Stimulated activated CD4-positive, alpha-beta T cell treated with anti-CD3 and anti-CD28 coated beads, Interleukin-15, amount 100 ng/mL, for 1 hour (primary cell): ENCODE results near the gene EXOC6B.

Experiments
- DNase-seq, 2 donors: peaks; one replicate each; pipeline ENCODE4 v3.0.0-alpha.2; 2020; ENCODE audit warnings: low read depth in 1 of 2, low spot score in 1 of 2

Gene EXOC6B

DNA sequence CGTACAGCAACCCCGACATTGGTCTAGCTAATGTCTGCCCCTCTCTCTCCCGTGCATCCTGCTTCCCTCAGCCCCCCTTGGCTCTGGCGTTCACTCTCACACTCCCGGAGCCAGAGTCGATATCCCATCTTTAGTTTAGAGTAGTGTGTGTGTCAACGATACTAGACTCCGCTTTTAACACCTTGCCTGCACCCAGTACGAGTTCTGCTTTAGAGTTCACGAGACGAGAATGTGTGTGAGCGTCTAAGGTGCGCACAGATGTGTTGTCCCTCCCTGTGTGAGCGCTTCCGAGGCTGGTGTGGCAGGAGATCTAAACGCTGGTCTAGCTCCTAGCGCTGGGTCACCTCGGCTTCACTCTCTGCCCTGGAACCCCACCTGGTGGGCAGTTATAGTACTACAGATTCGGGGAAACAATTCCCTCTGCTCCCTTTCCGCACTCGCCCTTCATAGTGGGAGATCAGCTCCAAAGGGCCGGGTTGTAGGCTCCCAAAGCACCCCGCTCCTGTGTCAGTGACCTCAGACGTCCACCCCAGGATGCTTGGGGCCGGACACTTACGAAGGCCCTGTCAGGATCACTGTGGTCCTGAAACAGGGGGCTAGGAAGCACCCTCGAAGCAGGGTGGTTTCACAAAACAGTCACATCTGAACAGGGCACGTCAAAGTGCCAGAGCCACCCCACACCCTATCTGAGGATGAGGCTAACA lies 675.5 kb downstream of the EXOC6B start:
- peak; percentile 14 to 39 for DNase-seq

- DNase-seq, result no peak
Observed at GRCh38 chr2:72149556-72150156, 676.2 kb downstream of the EXOC6B start.

GRCh38 chr2:72148837-72149555 lies 676.8 kb downstream of the EXOC6B start:
- DNase-seq, result no peak

DNA sequence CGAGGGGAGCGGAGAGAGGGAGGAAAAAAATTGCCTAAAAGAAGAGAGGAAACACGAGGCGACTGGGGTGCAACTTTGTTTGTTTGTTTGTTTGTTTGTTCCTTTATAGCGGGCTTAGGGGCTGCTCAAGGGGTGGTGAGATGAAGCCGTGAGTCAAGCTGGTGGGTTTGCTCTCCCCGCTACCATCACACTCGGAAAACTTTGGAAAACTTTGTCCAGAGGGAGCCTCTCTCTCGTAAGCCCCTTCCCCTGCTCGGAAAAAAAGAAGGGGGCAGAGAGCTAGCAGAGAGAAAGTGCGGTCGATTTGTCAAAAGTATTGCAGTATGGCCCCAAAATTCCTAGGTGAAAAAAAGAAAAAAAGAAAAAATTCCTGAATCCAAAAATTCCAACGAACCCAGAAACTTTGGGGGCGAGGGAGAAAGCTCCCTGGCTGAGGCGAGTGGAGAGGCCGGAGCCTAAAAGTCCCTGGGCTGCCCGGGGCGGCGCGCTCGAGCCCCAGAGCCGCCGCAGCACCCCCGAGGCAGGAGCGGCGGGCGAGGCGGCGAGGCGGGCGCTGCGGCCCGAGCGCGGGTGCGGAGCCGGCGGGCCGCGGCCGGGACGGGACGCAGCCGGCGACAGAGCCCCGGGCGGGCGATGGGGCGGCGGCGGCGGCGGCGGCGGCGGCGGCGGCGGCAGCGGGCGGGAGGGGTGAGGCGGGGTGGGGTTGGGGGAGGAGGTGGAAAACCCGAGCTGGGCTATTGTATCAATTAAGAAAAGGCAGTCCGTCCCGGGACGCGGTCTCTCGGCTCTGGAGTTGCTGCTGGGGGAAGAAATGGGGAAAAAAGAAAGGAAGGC lies 677.6 kb downstream of the EXOC6B start:
- no peak for DNase-seq

DNA sequence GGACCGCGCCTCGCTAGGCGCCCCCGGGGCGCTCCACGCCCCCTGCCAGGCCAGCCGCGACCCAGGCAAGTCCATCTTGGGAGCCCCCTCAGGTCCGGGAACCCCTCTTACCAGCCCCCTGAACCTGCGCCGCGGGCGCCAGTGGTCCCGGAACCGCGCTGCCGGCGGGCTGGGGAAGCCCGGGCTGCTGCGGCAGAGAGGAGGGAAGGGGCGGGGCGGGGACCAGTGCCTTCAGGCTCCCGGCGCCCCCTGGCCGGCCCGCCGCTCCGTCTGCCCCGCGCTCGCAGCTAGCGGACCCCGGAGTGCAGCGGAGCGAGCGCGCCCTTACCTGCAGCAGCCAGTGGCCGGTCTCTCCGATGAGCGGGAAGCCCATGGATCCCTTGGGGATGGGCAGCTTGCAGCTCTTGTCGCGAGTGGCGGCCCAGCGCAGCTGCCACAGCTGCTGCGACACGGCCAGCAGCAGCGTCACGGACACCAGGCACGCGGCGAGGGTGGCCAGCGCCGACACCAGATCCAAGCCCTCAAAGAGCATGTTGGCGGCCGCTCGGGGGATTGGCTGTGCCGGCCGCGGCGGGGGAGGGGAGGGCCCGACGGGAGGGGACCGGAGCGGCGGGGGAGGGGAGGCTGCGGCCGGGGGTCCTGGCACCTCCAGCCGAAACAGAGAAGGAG lies 678.4 kb downstream of the EXOC6B start, which contains the start of gene CYP26B1:
Gene CYP26B1, minus strand, starts transcription at position 560 of the 669 bp plus-strand sequence. Its CDS starts 28 bp downstream, at position 532.
- DNase-seq, result no peak

DNA sequence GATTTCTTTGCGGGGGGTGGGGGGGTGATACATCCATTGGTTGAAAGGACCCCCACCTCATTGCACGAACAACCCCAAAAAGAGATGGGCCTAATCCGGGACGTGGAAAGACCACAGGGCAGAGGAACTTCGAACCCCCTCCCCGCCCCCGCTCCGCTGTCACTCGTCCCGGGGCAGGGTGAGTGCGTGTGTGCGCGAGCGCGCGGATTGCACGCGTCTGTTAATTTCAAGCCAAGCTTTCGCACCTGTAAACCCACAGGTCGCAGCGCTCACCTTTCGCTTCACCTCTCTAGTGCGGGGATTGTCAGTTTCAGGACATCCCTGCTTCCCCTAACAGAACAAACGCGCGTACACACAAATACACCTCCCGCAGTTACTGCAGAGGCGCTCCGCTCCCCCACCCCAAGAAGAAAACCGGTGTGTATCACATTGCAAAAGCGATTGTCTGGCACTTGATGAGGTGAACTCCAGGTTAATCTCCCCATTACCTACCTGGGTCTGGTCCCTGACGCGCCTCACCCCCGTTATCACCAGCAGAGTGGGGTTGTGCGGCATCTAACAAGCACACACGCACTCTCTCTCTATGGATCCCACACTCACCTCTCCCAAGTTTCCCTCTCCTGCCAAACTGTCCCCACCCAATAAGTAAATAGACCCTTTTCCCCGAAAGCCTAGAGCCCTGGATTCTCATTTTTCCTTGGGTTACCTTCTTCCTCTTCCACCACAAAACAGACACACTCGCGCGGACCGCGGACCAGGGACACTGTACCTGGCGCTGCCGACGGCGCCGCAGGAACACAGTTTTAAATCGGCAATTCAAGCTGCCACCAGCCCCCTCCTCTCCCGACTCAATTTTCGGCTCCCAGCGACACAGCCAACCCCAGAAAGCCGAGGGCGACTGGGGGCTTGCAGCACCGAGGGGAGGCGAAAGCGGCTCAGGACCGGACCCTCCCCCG lies 679.2 kb downstream of the EXOC6B start:
- no peak for DNase-seq

DNA sequence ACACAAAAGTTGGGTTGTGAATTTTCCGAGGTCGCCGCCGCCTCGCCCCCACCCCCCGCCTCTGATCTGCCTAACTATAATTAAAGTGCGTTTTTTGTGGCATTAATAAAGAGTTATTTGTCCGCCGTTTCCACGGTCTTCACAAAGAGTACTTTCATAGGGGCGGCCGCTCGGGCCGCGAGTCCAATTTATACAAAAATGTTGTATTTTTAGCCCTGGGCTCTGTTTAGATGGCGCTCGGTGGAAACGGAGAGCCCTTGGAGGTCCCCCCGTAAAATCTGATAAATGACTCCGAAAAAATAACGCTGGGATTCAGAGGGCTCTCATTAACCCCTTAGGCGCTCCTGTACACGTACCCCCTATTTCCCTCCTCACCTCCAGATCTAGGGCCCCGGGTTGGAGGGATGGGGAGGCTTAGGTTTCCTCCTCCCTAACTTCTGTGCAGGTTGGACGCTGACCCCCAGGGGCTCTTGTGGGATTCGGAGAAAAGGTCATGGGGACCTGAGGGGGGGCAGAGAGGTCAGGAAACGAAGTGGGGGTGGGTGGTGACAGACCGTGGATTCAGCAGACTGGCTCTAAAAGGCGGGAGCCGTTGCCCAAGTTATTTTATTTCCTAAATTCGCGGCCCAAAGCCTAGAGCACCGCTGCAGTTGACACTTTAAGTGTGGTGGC lies 680.0 kb downstream of the EXOC6B start:
- no peak for DNase-seq

DNA sequence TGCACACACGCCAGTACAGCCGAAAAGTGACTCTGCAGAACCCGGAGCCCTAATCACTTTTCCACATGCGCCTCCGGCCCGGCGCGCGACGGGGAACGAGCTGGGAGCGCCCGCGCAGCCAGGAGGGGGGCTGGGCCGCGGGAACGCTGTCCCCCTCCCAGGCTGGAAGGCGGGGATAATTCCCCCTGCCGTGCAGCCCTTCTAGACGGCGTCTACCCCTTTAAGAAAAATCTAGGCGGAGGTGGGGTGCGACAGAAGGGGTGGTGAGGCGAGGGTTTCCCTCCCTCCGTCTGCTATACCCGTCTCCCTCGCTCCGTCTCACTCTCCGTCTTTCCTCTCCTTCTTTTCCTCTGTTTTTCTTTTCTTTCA lies 680.6 kb downstream of the EXOC6B start:
- DNase-seq, result no peak

GRCh38 chr2:72144632-72145288 lies 681.1 kb downstream of the EXOC6B start:
- DNase-seq, result no peak

GRCh38 chr2:72144274-72144631 lies 681.6 kb downstream of the EXOC6B start:
- no peak for DNase-seq

DNA sequence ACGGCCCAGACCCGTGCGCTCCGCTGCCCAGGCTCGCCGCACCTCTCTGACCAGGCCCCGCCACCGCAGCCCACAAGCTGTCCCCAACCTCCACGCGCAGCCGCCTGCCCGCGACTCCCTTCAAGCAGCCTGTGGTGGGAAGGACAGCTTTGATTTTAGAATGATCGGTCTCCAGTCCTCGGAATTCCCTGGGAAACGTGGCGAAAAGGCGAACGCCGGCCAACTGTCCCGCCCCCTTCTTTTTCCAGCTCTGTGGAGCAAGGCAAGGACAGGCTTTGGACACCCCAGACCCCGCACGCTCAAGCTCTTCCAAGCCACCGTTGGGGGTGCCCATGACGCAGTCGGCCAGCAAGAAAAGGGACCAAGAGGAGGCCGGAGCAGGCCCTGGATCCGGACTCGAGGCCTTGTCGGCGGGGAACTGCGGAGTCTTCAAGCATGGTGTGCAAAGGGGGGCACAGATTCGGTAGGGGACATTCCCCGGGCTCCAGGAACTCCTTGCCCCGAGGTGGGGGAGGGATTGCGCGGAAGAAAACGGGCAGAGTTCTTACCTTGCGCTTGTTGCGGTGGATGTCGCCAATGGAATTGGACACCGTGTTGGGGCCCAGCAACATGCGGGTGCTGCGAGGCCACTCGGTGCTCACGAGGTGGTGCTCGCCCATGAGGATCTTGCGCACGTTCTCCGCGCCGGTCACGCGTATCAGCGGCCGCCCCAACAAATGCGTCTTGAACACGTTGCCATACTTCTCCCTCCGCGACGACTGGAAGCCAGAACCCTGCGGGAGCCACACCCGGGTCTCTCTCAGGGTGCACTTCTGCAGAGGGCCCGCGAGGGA lies 682.2 kb downstream of the EXOC6B start:
- DNase-seq, result no peak

- no peak for DNase-seq
Observed at GRCh38 chr2:72142570-72143440, 683.0 kb downstream of the EXOC6B start.

DNA sequence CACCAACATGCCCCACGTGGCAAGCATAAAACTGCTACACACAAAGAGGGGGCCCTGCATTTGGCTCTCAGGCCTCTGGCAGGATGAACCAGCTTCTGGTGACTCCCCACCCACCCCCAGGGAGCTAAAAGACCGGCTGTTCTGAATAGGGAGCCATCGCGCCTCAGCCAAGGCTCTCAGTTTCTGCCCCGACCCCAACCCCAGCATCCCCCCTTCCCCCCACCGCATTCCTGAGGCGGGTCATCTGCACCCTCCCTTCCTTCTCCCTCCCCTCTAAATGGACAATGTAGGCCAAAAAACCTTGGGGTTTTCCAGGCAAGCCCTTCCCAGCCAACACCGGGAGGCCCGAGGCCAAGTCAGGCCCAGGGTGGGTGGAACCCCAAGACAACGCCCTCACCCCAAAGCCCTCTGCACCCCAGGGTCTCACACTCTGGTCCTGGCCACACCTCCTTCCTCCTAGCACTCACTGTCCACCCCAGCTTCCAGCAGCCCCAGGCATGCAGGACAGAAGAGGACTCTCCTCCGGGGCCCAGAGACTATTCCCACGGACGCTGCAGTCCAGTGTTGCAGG lies 683.9 kb downstream of the EXOC6B start:
- no peak for DNase-seq

- DNase-seq, result no peak
Observed at GRCh38 chr2:72141032-72141645, 684.7 kb downstream of the EXOC6B start.

DNA sequence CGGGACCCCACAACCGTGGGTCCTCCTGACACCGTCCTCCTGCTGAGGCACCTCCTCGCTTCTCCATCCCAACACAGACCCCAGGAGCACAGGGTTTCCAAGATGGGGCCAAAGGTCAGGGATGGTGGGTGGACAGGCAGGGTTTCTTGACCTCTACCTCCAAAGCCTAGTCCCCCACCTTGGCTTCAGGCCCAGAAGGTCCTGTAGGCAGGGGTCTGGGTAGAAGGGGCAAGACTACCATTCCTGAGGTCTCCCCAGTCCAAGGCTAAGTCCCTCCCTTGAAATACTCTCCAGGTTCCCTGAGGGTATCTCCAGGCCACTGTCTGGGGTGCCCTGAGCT lies 685.2 kb downstream of the EXOC6B start:
- DNase-seq, result no peak
